Glomerular visceral epithelial cell (primary cell): Measurements from ENCODE around the gene SHISAL1.
"Not testable (repeated sequence)": the region's sequence is repeated elsewhere in the genome, so short reads cannot be mapped to it uniquely, and the experiment has no call there.

Experiments used
- DNase-seq: peaks from one replicate; pipeline ENCODE4 v3.0.0-alpha.2; 2016; ENCODE audit errors: extremely low spot score

SHISAL1 gene

GRCh38 chr22:44234372-44234771 lies 78.4 kb downstream of the SHISAL1 start:
- not testable (repeated sequence) for DNase-seq

DNA sequence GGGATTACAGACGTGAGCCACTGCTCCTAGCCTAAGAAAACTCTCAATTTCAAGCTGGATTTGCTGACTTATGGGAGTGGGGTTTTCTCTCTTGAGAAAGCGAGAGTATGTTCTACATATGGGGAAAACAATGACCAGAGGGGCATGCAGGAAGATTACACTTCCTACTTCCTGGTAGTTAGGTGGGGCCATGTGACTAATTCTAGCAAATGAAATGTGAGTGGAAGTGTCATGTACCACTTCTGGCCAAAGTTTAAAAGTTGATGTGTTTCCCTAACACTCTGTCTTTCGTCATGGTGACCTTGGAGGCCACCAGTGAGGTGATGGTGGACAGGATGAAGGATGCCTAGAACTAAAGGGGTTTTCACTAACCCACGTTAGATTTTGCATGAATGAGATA lies 81.5 kb downstream of the SHISAL1 start:
- no peak for DNase-seq

DNA sequence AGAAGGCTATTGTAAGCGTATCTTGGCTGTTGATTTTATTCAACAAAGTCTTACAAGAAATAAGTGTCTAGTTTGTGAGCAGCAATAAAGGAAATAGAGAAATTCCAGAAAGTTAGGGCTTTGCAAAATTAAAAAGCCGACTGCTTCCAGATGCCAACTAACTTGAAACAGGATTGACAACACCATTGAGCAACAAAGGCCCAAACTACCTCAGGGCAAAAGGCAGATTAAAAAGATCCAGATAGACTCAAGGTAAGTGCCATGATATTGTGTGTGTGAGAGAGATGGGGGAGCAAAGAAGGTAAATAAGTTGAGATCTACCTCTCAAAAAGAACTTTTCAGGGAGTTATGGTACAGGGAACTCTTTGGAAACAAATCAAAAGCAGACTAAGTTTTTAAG lies 82.9 kb downstream of the SHISAL1 start:
- DNase-seq, result no peak

DNA sequence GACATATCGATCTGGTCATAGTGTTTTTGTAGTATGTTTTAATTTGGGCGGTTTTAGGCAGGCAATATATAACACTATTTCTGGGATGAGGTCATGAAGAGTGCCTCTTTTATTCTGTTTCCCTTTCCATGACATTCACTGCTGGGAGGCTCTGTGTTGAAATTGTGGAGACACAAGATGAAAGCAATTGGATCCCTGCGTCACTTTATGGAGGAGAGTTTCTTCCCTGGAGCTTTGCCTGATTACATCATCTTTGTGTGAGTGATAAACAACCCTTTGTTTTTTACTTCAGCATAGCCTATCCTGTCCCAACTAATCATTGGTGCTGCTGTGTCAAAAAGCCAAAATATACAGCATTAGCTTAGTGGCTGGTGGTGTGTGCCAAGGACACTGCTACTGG lies 83.4 kb downstream of the SHISAL1 start:
- no peak for DNase-seq

GRCh38 chr22:44225812-44226211 lies 86.9 kb downstream of the SHISAL1 start:
- DNase-seq, result no peak

GRCh38 chr22:44225091-44225689 lies 87.6 kb downstream of the SHISAL1 start:
- DNase-seq, result no peak

GRCh38 chr22:44224166-44224565 lies 88.6 kb downstream of the SHISAL1 start:
- DNase-seq, result no peak

- DNase-seq, result no peak
These were observed 90.9 kb downstream of the SHISAL1 start for GRCh38 chr22:44221710-44222475.

GRCh38 chr22:44220727-44221680 lies 91.7 kb downstream of the SHISAL1 start:
- DNase-seq, result no peak

DNA sequence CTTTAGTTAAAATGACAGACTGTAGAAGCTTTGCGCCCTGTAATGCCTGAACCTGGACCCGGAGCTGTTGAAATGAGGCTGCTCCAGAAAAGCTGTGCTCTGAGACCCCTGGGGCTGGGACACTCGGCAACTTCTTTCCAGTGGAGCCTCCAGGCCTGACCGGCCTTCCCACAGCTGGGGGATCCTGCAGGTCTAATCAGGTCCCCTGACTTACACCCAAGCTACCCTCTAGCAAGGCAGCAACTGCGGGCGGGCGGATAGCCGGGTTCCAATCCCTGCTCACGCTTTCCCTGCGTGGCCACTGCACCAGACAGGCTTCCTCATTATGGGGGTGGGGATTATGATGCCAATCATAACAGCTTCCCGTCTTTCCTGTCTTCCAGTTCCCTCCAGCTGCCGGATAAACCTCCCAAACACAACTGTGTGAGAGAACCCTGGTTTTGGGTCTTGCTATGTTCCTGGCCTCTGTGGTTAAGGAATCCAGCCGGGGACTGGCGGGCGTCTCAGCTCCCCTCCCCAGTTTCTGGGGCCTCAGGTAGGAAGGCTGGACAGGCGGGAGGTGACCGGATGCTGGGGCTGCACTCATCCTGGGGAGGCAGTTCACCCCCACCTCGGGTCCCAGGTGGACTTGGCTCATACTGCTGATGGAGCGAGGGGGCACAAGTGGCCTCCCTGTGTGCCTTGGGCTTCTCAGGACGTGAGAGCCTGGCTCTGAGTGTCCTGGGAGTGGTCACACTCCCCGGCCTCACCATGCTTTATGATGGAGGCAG lies 93.5 kb downstream of the SHISAL1 start:
- no peak for DNase-seq

GRCh38 chr22:44218071-44218470 lies 94.7 kb downstream of the SHISAL1 start:
- no peak for DNase-seq

DNA sequence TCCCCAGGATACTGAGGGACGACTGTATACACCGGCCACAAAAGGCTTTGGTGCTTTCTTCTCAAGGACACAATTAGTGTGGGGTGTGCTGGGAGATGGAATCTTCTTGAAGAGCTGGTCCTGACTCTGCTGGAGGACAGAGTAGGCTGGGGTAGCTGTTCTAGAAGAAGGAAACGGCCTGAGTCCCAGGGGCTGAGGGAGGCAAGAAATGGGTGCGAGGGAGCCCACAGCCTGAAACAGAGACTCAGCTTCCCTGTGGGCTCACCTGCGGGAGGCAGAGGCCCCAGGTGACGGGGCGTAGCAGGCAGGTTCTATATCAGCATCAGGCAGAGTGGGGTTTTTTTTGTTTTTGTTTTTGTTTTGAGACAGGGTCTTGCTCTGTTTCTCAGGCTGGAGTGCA lies 95.4 kb downstream of the SHISAL1 start:
- DNase-seq, result no peak

- DNase-seq, result no peak
These were observed 97.5 kb downstream of the SHISAL1 start for GRCh38 chr22:44215287-44215686.

DNA sequence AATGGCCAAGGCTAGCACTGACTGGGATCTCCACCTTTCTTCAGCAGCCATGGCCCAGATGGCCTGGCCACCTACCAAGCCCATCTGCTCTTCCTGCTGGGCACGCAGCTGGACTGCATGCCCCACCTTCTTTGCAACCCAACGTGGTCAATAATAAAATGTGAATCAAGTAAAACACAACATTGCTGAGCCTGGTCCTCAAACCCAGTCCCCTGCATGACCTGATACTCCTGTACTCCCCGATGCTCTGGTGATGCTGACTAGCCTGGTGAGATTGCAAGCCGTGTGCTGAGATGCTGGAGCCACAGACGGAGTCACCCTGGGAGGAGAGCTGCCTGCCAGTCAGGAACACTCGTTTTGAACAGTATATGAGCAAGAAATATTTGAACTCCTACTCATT lies 98.0 kb downstream of the SHISAL1 start:
- DNase-seq, result no peak

DNA sequence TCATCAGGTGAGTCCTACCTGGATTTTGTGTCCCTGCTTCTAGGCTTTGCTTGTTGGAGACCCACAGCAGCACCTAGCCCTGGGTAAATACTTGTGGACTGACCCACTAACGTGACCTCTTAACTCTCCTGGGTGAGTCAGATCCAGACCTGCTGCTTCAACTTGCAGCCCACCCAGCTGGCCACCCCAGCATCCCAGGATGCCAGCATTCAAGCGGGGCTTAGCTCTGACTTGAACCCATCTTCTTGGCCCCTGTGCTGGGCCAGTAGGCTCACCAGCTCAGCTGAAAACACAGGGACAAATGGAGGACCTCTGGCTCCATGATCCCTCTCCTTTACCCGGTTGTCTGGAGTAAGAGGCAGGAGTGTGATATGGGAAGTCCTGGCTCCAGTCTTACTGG lies 98.6 kb downstream of the SHISAL1 start:
- DNase-seq, result no peak

DNA sequence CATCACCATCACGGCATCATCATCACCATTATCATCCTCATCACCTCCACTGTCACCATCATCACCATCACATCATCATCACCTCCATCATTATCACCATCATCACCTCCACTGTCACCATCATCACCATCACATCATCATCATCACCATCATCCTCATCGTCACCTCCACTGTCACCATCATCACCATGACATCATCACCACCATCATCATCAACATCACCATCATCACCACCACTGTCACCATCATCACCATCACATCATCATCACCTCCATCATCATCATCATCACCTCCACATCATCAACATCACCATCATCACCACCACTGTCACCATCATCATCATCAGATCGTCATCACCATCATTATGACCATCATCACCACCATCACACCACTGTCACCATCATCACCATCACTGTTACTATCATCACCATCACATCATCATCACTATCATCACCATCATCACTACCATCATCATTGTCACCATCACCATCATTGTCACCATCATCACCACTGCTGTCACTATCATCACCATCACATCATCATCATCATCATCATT lies 99.2 kb downstream of the SHISAL1 start:
- no peak for DNase-seq

DNA sequence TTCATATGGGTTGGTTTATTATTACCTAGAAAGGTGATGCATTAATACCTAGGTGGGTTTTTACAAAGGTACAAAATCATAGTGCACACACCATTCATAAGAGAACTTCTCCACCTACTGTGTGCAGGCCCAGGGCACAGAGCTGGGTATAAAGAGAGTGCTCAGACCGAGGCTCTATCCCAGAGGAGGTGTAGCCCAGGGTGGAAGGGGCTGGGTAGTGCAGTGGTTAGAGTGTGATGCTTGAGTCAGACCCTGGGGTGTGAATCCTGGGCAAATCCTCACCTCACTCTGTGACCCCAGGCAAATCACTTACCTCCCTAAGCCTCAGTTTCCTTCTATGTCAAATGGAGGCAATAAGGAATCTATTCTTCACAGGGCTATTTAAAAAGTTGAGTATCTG lies 99.8 kb downstream of the SHISAL1 start:
- DNase-seq, result no peak

- no peak for DNase-seq
These were observed 100.5 kb downstream of the SHISAL1 start for GRCh38 chr22:44211946-44212930.

- DNase-seq, result no peak
These were observed 101.3 kb downstream of the SHISAL1 start for GRCh38 chr22:44211256-44211945.

DNA sequence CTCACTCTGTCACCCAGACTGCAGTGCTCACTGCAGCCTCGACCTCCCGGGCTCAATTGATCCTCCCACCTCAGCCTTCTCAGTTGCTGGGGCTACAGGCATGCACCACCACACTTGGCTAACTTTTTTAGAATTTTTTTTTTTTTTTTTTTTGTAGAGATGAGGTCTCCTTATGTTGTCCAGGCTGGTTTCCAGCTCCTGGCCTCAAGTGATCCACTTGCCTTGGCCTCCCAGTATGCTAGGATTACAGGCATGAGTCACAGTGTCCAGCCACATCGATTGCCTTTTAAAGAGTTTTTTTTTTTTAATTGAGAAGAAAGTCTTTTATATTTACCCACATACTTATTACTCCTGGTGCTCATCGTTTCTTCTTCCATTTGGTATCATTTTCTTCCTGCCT lies 102.0 kb downstream of the SHISAL1 start:
- DNase-seq, result no peak
